Measurements from ENCODE around the gene FAM20A.

FAM20A gene

DNA sequence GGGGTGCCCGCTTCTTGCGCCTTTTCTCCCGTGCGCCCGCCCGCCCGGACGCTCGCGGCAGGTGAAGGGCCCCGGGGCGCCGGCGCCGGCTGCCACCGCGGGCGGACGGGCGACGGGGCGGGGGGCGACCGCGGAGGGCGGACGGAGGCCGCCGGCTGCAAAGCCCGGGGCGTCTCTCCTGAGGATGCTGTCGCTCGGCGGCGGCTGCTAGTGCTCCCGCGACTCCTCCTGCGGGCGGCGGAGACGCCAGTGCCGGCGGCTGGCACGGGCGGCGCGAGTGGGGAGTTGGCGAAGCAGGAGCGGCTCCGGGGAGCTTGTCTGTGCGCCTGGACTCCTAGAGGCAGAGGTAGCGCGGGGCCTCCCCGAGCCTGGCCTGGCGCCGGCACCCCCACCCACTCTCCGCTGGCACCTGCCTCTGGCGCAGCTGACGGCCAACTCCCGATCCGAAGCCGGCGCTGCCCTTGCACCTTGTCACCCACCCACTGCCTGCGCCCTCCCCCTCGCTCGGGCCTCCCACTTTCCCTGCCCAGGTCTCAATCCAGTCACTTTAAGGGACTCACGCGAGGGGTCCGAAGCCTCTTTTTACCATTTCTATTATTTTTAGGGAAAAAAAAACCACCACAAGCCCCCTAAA lies at the start of gene FAM20A:
TSS of gene FAM20A (minus strand) at position 437 of the 634 bp plus-strand sequence. CDS start 701 bp downstream, outside the sequence.
- DNase-seq (ENCODE audit: low spot score in 2 of 2): no peak
- H3K4me1 Mint-ChIP-seq: peaks cover 4% of the 10 kb centered on the region
- no peaks in the 10 kb centered on the region for H3K36me3 Mint-ChIP-seq
- H3K4me3 Mint-ChIP-seq: peak within 1 kb of the TSS; percentile 50
- H3K27ac Mint-ChIP-seq: no peak within 1 kb of the TSS
- peaks cover 27% of the 10 kb centered on the region for H3K27me3 Mint-ChIP-seq
- peaks cover under 1% of the 10 kb centered on the region for H3K9me3 Mint-ChIP-seq
- ATAC-seq (ENCODE audit: low read depth): no peak

DNA sequence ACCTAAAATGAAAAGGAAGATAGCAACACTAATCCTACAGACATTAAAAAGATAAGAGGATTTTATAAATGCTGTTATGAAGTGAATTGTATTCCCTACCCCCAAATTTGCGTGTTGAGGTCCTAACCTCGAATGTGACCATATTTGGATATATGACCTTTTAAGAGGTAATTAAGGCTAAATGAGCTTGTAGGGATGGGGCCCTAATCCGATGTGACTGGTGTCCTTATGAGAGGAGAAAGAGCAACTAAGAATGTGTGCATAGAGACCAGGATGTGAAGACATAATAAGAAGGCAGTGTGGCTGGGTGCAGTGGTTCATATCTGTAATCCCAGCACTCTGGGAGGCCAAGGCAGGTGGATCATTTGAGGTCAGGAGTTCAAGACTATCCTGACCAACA lies 48.2 kb upstream of the FAM20A start:
- no peak overlapping the region for H3K27ac Mint-ChIP-seq
- H3K4me1 Mint-ChIP-seq: no peaks in the 10 kb centered on the region
- H3K4me3 Mint-ChIP-seq: no peak overlapping the region
- H3K36me3 Mint-ChIP-seq: peaks cover 1% of the 10 kb centered on the region
- no peak for DNase-seq (ENCODE audit: low spot score in 2 of 2)
- ATAC-seq (ENCODE audit: low read depth): no peak
- H3K27me3 Mint-ChIP-seq: peaks cover 5% of the 10 kb centered on the region
- peaks cover 6% of the 10 kb centered on the region for H3K9me3 Mint-ChIP-seq

DNA sequence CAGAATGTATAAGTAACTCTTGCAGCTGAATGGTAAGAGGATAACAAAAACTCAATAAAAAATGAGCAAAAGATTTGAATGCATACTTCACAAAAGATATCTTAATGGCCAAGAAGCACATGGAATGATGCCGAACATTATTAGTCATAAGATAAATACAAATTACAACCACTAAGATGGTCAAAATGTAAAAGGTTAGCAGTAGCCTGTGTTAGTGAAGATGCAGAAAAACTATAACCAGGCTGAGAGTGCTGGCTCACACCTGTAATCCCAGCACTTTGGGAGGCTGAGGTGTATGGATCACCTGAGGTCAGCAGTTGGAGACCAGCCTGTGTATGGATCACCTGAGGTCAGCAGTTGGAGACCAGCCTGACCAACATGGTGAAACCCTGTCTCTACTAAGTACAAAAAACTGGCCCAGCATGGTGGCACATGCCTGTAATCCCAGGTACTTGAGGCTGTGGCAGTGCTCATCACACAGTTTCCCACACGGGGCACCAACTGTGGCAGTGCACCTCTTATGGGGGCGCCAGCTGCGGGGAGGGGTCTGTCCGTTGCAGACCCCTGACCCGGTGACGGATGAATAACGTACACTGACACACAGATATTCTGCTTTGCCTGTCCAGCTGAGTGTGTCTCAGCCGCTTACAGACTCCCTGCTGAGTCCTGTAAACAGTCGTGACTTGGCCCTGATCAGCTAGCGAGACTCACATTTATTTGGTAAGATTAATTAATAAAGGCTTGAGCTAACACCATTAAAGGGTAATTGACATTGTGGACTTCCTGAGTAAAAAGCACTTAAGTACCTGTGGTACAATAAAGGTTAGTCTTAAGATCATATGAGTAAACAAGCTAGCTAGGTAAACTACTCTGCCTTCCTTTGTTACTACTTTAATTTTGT lies 45.7 kb upstream of the FAM20A start:
- peaks cover 17% of the 10 kb centered on the region for H3K27me3 Mint-ChIP-seq
- no peak for DNase-seq (ENCODE audit: low spot score in 2 of 2)
- ATAC-seq (ENCODE audit: low read depth): no peak
- peaks cover 1% of the 10 kb centered on the region for H3K36me3 Mint-ChIP-seq
- H3K4me3 Mint-ChIP-seq: no peak overlapping the region
- H3K9me3 Mint-ChIP-seq: peaks cover 6% of the 10 kb centered on the region
- H3K27ac Mint-ChIP-seq: no peak overlapping the region
- no peaks in the 10 kb centered on the region for H3K4me1 Mint-ChIP-seq

DNA sequence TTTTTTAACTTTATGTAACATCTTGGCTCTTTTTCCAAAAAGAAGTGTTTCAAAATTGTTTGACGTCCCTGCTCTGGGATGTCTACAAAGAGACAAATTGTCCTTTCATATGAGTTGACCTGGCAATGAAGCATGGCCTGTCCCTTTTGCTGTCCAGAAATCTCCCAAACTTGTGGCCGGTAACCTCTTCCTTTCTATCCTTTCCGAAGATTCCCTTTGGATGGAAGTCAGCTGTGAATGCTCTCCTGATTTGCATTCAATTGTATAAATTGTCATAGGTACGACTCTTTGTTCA lies 40.9 kb upstream of the FAM20A start:
- Mint-ChIP-seq H3K9me3 (peaks cover 1% of the 10 kb centered on the region), H3K27me3 (peaks cover 15% of the 10 kb centered on the region), H3K4me1 (no peaks in the 10 kb centered on the region), H3K27ac (no peak overlapping the region), H3K36me3 (no peaks in the 10 kb centered on the region), H3K4me3 (no peak overlapping the region)
- no peak for ATAC-seq (ENCODE audit: low read depth)
- no peak for DNase-seq (ENCODE audit: low spot score in 2 of 2)

DNA sequence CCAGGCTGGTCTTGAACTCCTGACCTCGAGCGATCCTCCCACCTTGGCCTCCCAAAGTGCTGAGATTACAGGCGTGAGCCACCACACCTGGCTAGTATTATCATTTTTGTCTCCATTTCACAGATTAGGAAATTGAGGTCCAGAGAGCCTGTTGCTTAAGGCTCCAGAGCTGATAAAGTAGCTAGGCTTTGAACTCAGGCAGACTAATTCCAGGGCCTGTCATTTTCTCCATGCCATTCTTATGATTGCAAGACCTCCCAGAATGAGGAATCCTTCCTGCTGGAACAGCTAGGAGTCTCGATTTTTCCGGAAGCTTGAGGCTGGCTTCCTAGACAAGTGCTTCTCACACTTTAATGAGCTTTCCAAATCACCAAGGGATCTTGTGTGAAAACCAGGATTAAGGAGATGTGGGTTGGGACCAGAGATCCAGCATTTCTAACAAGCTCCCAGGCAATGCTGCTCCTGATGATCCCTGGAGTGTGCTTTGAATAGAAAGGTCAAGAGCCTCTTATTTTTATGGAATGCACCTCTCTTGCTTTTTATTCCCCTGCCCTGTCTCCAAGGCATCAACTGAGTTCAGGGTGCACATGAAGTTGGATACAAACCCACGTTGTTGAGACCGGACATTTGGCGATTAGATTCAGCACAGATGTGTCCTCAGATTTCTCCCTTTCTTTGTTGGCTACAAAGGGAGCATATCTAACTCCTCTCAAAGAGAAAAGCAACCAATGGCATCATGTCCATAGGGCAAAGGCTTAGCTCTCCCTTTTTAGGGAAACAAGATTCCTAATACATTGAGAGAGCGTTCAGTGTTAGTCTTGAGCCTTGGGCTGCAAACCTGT lies 40.3 kb upstream of the FAM20A start:
- peaks cover 15% of the 10 kb centered on the region for H3K27me3 Mint-ChIP-seq
- no peak overlapping the region for H3K27ac Mint-ChIP-seq
- no peaks in the 10 kb centered on the region for H3K4me1 Mint-ChIP-seq
- peaks cover 1% of the 10 kb centered on the region for H3K9me3 Mint-ChIP-seq
- no peak overlapping the region for H3K4me3 Mint-ChIP-seq
- ATAC-seq (ENCODE audit: low read depth): no peak
- DNase-seq (ENCODE audit: low spot score in 2 of 2): no peak
- no peaks in the 10 kb centered on the region for H3K36me3 Mint-ChIP-seq

DNA sequence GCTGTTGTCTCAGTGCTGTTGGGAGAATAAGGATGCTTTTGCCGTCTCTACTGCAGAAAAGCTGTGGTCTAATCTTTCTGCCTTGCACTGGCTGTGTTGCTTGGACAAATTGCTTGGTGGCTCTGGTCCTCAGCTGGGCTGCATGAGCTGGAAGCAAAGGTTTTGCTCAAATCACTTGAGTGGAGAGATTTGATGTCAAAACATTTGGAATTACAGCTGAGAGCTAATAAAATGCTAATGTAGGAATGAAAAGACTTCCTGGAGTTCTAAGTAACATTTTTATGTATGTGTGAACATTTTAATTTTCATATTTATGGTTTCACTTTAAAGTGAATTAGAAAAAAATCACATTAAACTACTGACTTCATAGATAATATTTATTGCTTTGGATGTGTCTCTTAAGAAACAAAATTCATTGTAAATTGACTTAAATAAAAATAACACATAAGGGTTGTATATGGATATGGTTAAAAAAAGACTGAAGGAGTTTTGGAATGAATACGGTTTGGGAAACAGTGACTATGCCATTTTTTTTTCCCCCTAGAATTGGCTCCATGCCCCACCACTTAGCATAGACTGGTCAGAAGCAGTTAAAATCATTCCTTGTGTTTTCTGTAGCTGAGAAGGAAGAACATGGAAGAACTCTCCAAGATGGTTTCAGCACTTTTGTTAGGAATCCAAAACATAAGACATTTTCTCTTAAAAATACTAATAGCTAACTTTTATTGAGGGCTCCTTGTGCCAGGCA lies 39.2 kb upstream of the FAM20A start:
- Mint-ChIP-seq H3K27ac (no peak overlapping the region), H3K4me1 (no peaks in the 10 kb centered on the region), H3K36me3 (no peaks in the 10 kb centered on the region), H3K4me3 (no peak overlapping the region), H3K27me3 (peaks cover 15% of the 10 kb centered on the region), H3K9me3 (peaks cover 5% of the 10 kb centered on the region)
- DNase-seq (ENCODE audit: low spot score in 2 of 2): no peak
- ATAC-seq (ENCODE audit: low read depth): no peak

DNA sequence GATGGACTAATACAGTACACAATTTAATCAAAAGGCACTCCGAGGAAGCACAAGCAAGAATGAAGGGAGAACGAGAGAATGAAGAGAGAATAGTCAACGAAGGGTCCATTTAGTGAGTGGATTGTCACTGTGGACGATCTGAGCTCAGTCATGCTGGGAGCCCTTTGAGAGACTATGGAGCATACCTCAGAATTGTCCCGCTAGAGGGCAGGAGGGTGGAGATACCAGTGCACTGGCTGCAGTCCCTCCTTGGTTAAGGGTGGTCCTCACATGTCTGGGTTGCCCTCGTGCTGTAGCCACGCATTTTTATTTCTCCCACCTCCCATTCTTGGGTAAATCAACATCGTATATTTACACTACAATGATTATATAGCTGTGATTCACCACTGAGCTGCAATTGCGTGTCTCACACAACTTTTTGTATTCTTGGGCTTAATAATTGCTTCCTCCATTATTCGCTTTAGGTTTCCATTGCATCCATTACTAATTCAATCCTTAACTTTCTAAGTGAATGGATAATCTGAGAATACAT lies 33.2 kb upstream of the FAM20A start:
- ATAC-seq (ENCODE audit: low read depth) (no peak), DNase-seq (ENCODE audit: low spot score in 2 of 2) (no peak)
- Mint-ChIP-seq H3K9me3 (peaks cover 9% of the 10 kb centered on the region), H3K36me3 (no peaks in the 10 kb centered on the region), H3K4me3 (no peak overlapping the region), H3K4me1 (no peaks in the 10 kb centered on the region), H3K27me3 (peaks cover 2% of the 10 kb centered on the region), H3K27ac (no peak overlapping the region)

DNA sequence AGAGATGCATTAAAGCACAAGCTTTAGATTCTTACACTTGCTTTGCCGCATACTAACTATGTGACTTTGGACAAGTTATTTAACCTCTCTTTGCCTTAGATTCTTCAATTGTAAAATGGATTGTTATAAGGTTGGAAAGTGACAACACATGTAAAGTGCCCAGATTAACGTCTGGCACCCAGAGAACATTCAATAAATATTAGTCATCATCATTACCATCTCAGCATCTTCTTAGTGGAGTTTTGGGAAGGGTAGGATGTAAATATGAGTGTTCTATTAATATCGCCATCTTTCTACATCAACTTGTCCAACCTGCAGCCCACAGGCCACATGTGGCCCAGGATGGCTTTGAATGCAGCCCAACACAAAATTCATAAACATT lies 27.4 kb upstream of the FAM20A start:
- DNase-seq (ENCODE audit: low spot score in 2 of 2): no peak
- H3K36me3 Mint-ChIP-seq: no peaks in the 10 kb centered on the region
- no peaks in the 10 kb centered on the region for H3K9me3 Mint-ChIP-seq
- H3K4me1 Mint-ChIP-seq: no peaks in the 10 kb centered on the region
- H3K4me3 Mint-ChIP-seq: no peak overlapping the region
- no peak for ATAC-seq (ENCODE audit: low read depth)
- no peak overlapping the region for H3K27ac Mint-ChIP-seq
- H3K27me3 Mint-ChIP-seq: peaks cover 8% of the 10 kb centered on the region

DNA sequence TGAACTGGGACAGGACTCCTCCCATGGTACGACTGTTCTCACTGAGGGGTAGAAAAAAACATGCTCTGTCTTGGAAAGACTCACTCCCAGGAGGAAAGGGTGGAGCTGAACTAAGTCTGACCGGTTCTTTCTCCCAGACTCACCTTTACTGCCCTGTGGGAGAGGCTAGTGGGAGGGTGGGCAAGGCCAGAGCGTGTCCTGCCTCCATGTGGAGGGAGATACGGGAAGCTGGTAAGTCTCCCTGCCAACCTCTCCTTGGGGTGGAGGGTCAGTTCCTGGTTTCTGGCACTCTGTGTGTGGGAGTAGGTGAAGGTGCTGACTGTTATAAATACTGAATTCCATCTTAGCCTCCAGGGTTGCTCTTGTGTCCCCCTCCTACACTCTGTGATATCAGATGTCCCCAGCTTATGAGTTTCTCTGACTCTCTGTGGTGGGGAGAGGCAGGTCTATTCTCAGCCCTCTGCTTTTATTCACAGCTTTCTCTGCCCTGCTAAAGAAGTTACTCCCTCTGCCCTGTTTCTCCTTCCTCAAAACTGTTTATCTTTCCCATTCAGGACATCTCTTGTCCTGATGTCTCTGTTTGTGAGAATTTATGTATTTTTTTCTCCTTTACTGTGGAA lies 26.9 kb upstream of the FAM20A start:
- Mint-ChIP-seq H3K36me3 (no peaks in the 10 kb centered on the region), H3K27ac (no peak overlapping the region), H3K4me1 (no peaks in the 10 kb centered on the region), H3K4me3 (no peak overlapping the region), H3K27me3 (peaks cover 8% of the 10 kb centered on the region), H3K9me3 (no peaks in the 10 kb centered on the region)
- no peak for DNase-seq (ENCODE audit: low spot score in 2 of 2)
- ATAC-seq (ENCODE audit: low read depth): no peak

DNA sequence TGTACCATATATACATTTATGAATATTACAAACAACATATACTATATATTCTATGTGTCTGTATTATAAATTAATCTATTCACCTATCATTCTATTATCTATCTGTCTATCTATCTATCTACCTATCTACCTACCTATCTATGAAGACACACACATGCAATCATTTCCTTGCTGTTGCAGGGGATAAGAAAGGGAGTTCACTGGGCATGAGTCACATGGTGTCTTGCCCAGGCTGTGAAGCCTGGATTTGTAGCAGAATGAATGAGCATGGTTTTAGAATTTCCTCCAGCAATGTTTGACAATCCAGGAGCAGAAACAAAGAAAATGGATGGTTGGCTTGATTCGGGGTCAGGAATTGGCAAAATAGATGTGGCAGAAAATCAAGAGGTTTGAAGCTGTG lies 23.2 kb upstream of the FAM20A start:
- no peak overlapping the region for H3K27ac Mint-ChIP-seq
- no peak for DNase-seq (ENCODE audit: low spot score in 2 of 2)
- no peaks in the 10 kb centered on the region for H3K4me1 Mint-ChIP-seq
- H3K9me3 Mint-ChIP-seq: peaks cover 5% of the 10 kb centered on the region
- ATAC-seq (ENCODE audit: low read depth): no peak
- H3K27me3 Mint-ChIP-seq: peaks cover 13% of the 10 kb centered on the region
- H3K4me3 Mint-ChIP-seq: no peak overlapping the region
- no peaks in the 10 kb centered on the region for H3K36me3 Mint-ChIP-seq

DNA sequence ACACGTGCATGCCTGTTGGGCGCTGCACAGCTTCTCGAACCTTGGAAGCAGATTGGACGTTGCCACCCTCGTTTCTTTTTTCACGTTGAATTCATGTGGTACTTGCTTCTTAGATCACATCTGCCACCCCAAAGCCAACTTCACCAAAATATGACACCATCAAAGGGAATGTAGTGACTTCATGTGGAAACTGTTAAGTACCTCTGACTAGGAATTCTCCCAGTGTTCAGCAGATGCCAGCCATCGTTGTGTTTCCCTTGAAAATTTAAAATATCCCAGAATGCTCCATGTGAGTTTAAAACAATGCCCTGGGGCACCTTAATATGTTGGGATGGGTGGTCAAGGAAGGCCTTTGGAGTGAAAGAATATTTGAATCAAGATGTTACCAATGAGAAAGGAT lies 22.6 kb upstream of the FAM20A start:
- ATAC-seq (ENCODE audit: low read depth) (no peak), DNase-seq (ENCODE audit: low spot score in 2 of 2) (no peak)
- Mint-ChIP-seq H3K4me1 (no peaks in the 10 kb centered on the region), H3K27me3 (peaks cover 15% of the 10 kb centered on the region), H3K27ac (no peak overlapping the region), H3K36me3 (no peaks in the 10 kb centered on the region), H3K4me3 (no peak overlapping the region), H3K9me3 (peaks cover 5% of the 10 kb centered on the region)

DNA sequence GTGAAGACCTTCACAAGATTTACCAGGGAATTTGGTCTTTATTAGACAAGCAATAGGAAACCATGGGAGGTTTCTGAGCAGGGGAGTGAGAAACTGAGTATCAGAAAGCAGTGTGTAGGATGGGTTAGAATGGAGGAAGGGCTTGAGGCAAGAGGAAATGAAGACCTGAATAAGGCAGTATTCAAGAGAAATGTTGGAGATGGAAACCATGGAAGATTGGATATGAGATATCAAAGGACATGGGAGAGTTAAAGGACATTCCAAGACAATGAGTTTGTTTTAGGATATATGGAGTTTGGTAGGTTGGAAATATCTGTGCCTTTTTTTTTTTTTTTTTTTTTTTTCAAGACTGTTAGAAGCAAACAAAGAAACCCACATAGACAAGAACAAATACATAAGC lies 21.3 kb upstream of the FAM20A start:
- Mint-ChIP-seq H3K4me3 (no peak overlapping the region), H3K4me1 (no peaks in the 10 kb centered on the region), H3K27ac (no peak overlapping the region), H3K27me3 (peaks cover 17% of the 10 kb centered on the region), H3K36me3 (no peaks in the 10 kb centered on the region), H3K9me3 (peaks cover 5% of the 10 kb centered on the region)
- no peak for ATAC-seq (ENCODE audit: low read depth)
- no peak for DNase-seq (ENCODE audit: low spot score in 2 of 2)

DNA sequence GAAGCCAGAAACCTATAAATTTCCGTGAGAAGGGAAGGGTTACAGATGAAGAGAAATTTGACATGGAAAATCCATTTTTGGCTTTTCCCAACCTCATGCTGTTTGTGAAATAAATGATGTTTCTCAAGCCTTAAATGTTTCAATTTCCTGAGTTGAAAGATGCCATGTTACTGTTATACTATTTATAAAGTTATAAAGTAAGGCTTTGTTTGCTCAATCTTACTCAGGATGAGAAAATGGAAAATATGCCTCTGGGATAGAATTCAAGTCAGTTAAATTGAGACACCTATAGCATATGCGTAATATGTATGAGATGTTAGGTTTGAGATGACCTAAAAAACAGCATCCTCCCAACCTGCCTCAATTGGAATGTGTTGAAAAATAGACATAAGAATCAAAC lies 19.9 kb upstream of the FAM20A start:
- H3K36me3 Mint-ChIP-seq: no peaks in the 10 kb centered on the region
- DNase-seq (ENCODE audit: low spot score in 2 of 2) (no peak), ATAC-seq (ENCODE audit: low read depth) (no peak)
- H3K27me3 Mint-ChIP-seq: peaks cover 14% of the 10 kb centered on the region
- H3K4me1 Mint-ChIP-seq: no peaks in the 10 kb centered on the region
- H3K9me3 Mint-ChIP-seq: peaks cover 5% of the 10 kb centered on the region
- H3K27ac Mint-ChIP-seq: no peak overlapping the region
- no peak overlapping the region for H3K4me3 Mint-ChIP-seq

Data from memory B cell (primary cell).